H1 (cell line): Measurements from ENCODE around the gene MAML3.

Experiments
- GABPA ChIP-seq: IDR thresholded peaks from 2 replicates; pipeline ENCODE4 v1.6.1; 2011; ENCODE audit warnings: mild to moderate bottlenecking, low read length, moderate library complexity, borderline replicate concordance; ENCODE audit not compliant: insufficient read depth
- RAD21 ChIP-seq, 2 experiments: IDR thresholded peaks in 1 of 2; conservative IDR thresholded peaks in 1 of 2; 2 replicates each; pipeline ENCODE4 v1.6.1; 2011; ENCODE audit warnings: low read depth in 2 of 2, low read length in 2 of 2, improper control_type of control experiment in 1 of 2, inconsistent platforms in 1 of 2, mild to moderate bottlenecking in 1 of 2, moderate library complexity in 1 of 2

DNA sequence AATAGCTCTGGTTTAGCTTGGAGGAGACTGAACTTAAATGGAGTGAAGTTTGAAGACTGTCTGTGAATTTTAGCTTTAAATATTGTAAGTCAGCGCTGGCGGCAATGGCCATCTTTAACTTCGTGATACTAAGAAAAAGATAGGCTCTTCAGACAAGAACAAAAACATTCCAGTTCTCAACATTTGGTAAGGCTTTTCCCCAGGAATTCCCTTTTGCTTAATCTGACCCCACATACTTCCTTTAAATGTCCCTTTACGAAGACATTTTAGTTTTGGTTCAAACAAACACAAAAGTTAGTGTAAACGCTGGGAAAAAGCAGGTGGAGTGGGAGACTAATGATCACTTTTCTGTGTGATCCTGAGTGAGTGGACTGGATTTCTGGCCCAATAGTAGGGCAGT is 106.2 kb downstream of the MAML3 start:
- TF ChIP-seq GABPA (no peak), RAD21 (IDR thresholded peaks at IDR 0.05 in 1 of 2, conservative IDR thresholded peaks at IDR 0.05 in 1 of 2; ENCODE audit: low read depth in 2 of 2, low read length in 2 of 2) (no peak)
